Mesenteric fat pad (tissue), 1 donor: ENCODE results near the gene VPS13D. TPM values are rescaled to one million over a fixed set of nuclear protein-coding genes. Genes with fewer than 3 reads are reported as not detected.
"Not testable (repeated sequence)": the region's sequence is repeated elsewhere in the genome, so short reads cannot be mapped to it uniquely, and the experiment has no call there.

ENCODE experiments used
- DNase-seq: peaks from one replicate; pipeline ENCODE4 v3.0.0-alpha.2; 2020; ENCODE audit warnings: low spot score
- total RNA-seq: library from RNA; stranded (reverse); fragmentation: NEBNext Ultra II Directional; extraction: Animal tissue kit (Norgen Biotek cat#: 25700); gene quantifications from one replicate; pipeline ENCODE4 v1.2.1, GENCODE V29; 2021
- donor health status: DM: yes; HTN: yes; CAD: no.

VPS13D gene
- total RNA-seq, 1 donor from 2014 or later = 143 TPM

- DNase-seq = no peak
These were observed 55.8 kb downstream of the VPS13D start for GRCh38 chr1:12285496-12286143.

GRCh38 chr1:12287869-12288268 lies 58.0 kb downstream of the VPS13D start:
- DNase-seq = no peak

GRCh38 chr1:12290828-12291227 lies 61.0 kb downstream of the VPS13D start:
- no peak for DNase-seq

GRCh38 chr1:12293416-12293815 lies 63.6 kb downstream of the VPS13D start:
- DNase-seq = no peak

GRCh38 chr1:12294076-12294475 lies 64.2 kb downstream of the VPS13D start:
- no peak for DNase-seq

GRCh38 chr1:12296016-12296415 lies 66.2 kb downstream of the VPS13D start:
- no peak for DNase-seq

- no peak for DNase-seq
These were observed 66.8 kb downstream of the VPS13D start for GRCh38 chr1:12296623-12297022.

- DNase-seq = no peak
These were observed 70.9 kb downstream of the VPS13D start for GRCh38 chr1:12300706-12301105.

- DNase-seq = no peak
These were observed 71.8 kb downstream of the VPS13D start for GRCh38 chr1:12301518-12302237.

GRCh38 chr1:12302798-12303447 lies 73.1 kb downstream of the VPS13D start:
- no peak for DNase-seq

GRCh38 chr1:12305377-12305776 lies 75.5 kb downstream of the VPS13D start:
- no peak for DNase-seq

- no peak for DNase-seq
These were observed 80.2 kb downstream of the VPS13D start for GRCh38 chr1:12309783-12310742.

GRCh38 chr1:12314333-12314903 lies 84.6 kb downstream of the VPS13D start:
- DNase-seq = no peak

GRCh38 chr1:12315146-12315545 lies 85.3 kb downstream of the VPS13D start:
- DNase-seq = no peak

- DNase-seq = no peak
These were observed 86.5 kb downstream of the VPS13D start for GRCh38 chr1:12316331-12316730.

GRCh38 chr1:12320486-12320885 lies 90.7 kb downstream of the VPS13D start:
- DNase-seq = no peak

GRCh38 chr1:12324423-12324822 lies 94.6 kb downstream of the VPS13D start:
- no peak for DNase-seq

GRCh38 chr1:12324973-12325372 lies 95.1 kb downstream of the VPS13D start:
- not testable (repeated sequence) for DNase-seq

GRCh38 chr1:12326986-12327385 lies 97.2 kb downstream of the VPS13D start:
- no peak for DNase-seq

- DNase-seq = no peak
These were observed 97.7 kb downstream of the VPS13D start for GRCh38 chr1:12327566-12327965.
